HG02588 (cell line): ENCODE results near the gene PTPN11.
A peak's percentile ranks its signal among the peaks of the same experiment; 100 is the strongest.
"Not testable (repeated sequence)": the region's sequence is repeated elsewhere in the genome, so short reads cannot be mapped to it uniquely, and the experiment has no call there.

Source experiments
- ATAC-seq: cut with Tn5 transposase; IDR thresholded peaks from one replicate; pipeline ENCODE4 v1.9.1; 2021; ENCODE audit warnings: mild to moderate bottlenecking, moderate library complexity; ENCODE audit not compliant: unreplicated experiment

PTPN11 gene

GRCh38 chr12:112418608-112419296 lies at the start of gene PTPN11:
Gene PTPN11 (plus strand): TSS chr12:112418947. CDS start chr12:112419112, 165 bp downstream.
- ATAC-seq = peak; percentile 76

GRCh38 chr12:112370199-112370598 lies 48.5 kb upstream of the PTPN11 start:
- no peak for ATAC-seq

GRCh38 chr12:112370868-112371510 lies 47.8 kb upstream of the PTPN11 start:
- ATAC-seq = no peak

GRCh38 chr12:112374166-112374740 lies 44.5 kb upstream of the PTPN11 start:
- no peak for ATAC-seq

- ATAC-seq = no peak
Measured at GRCh38 chr12:112375105-112375504, 43.6 kb upstream of the PTPN11 start.

GRCh38 chr12:112380663-112381405 lies 37.9 kb upstream of the PTPN11 start:
- ATAC-seq = no peak

GRCh38 chr12:112381406-112381882 lies 37.3 kb upstream of the PTPN11 start:
- ATAC-seq = peak; percentile 41

GRCh38 chr12:112381883-112382796 lies 36.6 kb upstream of the PTPN11 start, which contains the start of gene HECTD4:
Gene HECTD4 (minus strand): TSS chr12:112382431. CDS start chr12:112382128, 303 bp downstream.
- ATAC-seq = peak; percentile 89

- no peak for ATAC-seq
Measured at GRCh38 chr12:112382866-112383265, 35.9 kb upstream of the PTPN11 start.

GRCh38 chr12:112386726-112387125 lies 32.0 kb upstream of the PTPN11 start:
- ATAC-seq = no peak

- ATAC-seq = no peak
Measured at GRCh38 chr12:112389228-112389627, 29.5 kb upstream of the PTPN11 start.

- ATAC-seq = not testable (repeated sequence)
Measured at GRCh38 chr12:112389922-112390654, 28.7 kb upstream of the PTPN11 start.

GRCh38 chr12:112393328-112393727 lies 25.4 kb upstream of the PTPN11 start:
- ATAC-seq = no peak

- no peak for ATAC-seq
Measured at GRCh38 chr12:112401054-112401453, 17.7 kb upstream of the PTPN11 start.

- no peak for ATAC-seq
Measured at GRCh38 chr12:112401903-112402498, 16.7 kb upstream of the PTPN11 start.

GRCh38 chr12:112406519-112407488 lies 11.9 kb upstream of the PTPN11 start:
- ATAC-seq = no peak

- not testable (repeated sequence) for ATAC-seq
Measured at GRCh38 chr12:112407683-112408082, 11.1 kb upstream of the PTPN11 start.

- ATAC-seq = no peak
Measured at GRCh38 chr12:112408621-112409020, 10.1 kb upstream of the PTPN11 start.
